HepG2 (cell line): Measurements from ENCODE around the gene IL21R. TPM values are rescaled to one million over a fixed set of nuclear protein-coding genes. Genes with fewer than 3 reads are reported as not detected.

ENCODE experiments used
- ARID2 ChIP-seq: sonication (generic); formaldehyde crosslinking; IDR thresholded peaks from 2 replicates; pipeline ENCODE4 v1.8.1; 2022; ENCODE audit warnings: mild to moderate bottlenecking, missing genetic modification reagents, borderline replicate concordance
- CREB1 ChIP-seq, 2 experiments: fragments of 450-650 bp in 1 of 2; IDR thresholded peaks; 2 replicates each; pipeline ENCODE4 v1.6.1; 2016 to 2017; ENCODE audit warnings: control low read depth in 1 of 2, mild to moderate bottlenecking in 1 of 2, missing compliant biosample characterization in 1 of 2, missing genetic modification characterization in 1 of 2
- DNMT3B ChIP-seq: conservative IDR thresholded peaks from 2 replicates; pipeline ENCODE4 v1.6.1; 2016; ENCODE audit warnings: missing biosample characterization, control low read depth
- FOSL1 ChIP-seq: sonication (generic); formaldehyde crosslinking; IDR thresholded peaks from 2 replicates; pipeline ENCODE4 v1.9.0; 2021; ENCODE audit warnings: missing genetic modification reagents, borderline replicate concordance
- FOSL2 ChIP-seq: sonication (generic); formaldehyde crosslinking; IDR thresholded peaks from 2 replicates; pipeline ENCODE4 v1.4.0; 2020; ENCODE audit warnings: missing genetic modification reagents
- HOXA3 ChIP-seq: sonication (generic); formaldehyde crosslinking; IDR thresholded peaks from 2 replicates; pipeline ENCODE4 v1.5.0; 2020; ENCODE audit warnings: missing genetic modification reagents
- MBD4 ChIP-seq: IDR thresholded peaks from 2 replicates; pipeline ENCODE4 v1.6.1; 2012; ENCODE audit warnings: low read length, inconsistent platforms, borderline replicate concordance
- NCOR1 ChIP-seq: fragments of 200-600 bp; sonication (generic); IDR thresholded peaks from 2 replicates; pipeline ENCODE4 v1.7.0; 2017; ENCODE audit warnings: antibody characterized with exemption, low read length, borderline replicate concordance
- PAWR ChIP-seq: sonication (generic); formaldehyde crosslinking; IDR thresholded peaks from 2 replicates; pipeline ENCODE4 v1.4.0; 2020; ENCODE audit warnings: missing genetic modification reagents, mild to moderate bottlenecking, borderline replicate concordance
- POLR2A ChIP-seq, 2 experiments: IDR thresholded peaks; 2 replicates each; pipeline ENCODE4 v1.6.1; 2011; ENCODE audit warnings: low read depth in 2 of 2, low read length in 2 of 2, mild to moderate bottlenecking in 1 of 2, moderate library complexity in 1 of 2; ENCODE audit not compliant: insufficient read depth in 1 of 2
- POLR2G ChIP-seq: fragments of 200-400 bp; formaldehyde crosslinking; IDR thresholded peaks from 2 replicates; pipeline ENCODE4 v1.6.1; 2018; ENCODE audit warnings: mild to moderate bottlenecking, low read depth, low read length, moderate library complexity
- RARA ChIP-seq: IDR thresholded peaks from 2 replicates; pipeline ENCODE4 v1.6.1; 2016; ENCODE audit warnings: missing genetic modification reagents, missing compliant biosample characterization
- RFX1 ChIP-seq: fragments of 450-650 bp; IDR thresholded peaks from 2 replicates; pipeline ENCODE4 v1.6.1; 2017
- SRF ChIP-seq: IDR thresholded peaks from 2 replicates; pipeline ENCODE4 v1.6.1; 2011; ENCODE audit warnings: mild to moderate bottlenecking, low read depth, low read length, moderate library complexity
- SRSF9 ChIP-seq: fragments of 200-400 bp; formaldehyde crosslinking; IDR thresholded peaks from 2 replicates; pipeline ENCODE4 v1.6.1; 2018; ENCODE audit warnings: borderline replicate concordance, mild to moderate bottlenecking, low read depth, low read length; ENCODE audit not compliant: insufficient read depth, poor library complexity, severe bottlenecking
- YY1 ChIP-seq: IDR thresholded peaks from 2 replicates; pipeline ENCODE4 v1.6.1; 2011; ENCODE audit warnings: low read length, low read depth, moderate library complexity, mild to moderate bottlenecking; ENCODE audit not compliant: insufficient read depth, insufficient replicate concordance
- ZFP82 ChIP-seq: sonication (generic); formaldehyde crosslinking; IDR thresholded peaks from 2 replicates; pipeline ENCODE4 v1.5.1; 2020; ENCODE audit warnings: mild to moderate bottlenecking, missing genetic modification reagents, borderline replicate concordance
- ZFP90 ChIP-seq: sonication (generic); formaldehyde crosslinking; IDR thresholded peaks from 2 replicates; pipeline ENCODE4 v1.8.0; 2022; ENCODE audit warnings: missing genetic modification reagents, mild to moderate bottlenecking, inconsistent platforms, borderline replicate concordance
- ZNF644 ChIP-seq: IDR thresholded peaks from 2 replicates; pipeline ENCODE4 v1.6.1; 2016; ENCODE audit warnings: low read depth
- polyA plus RNA-seq, 8 experiments: library from polyadenylated mRNA; depleted of rRNA in 3 of 8; stranded (reverse) in 7 of 8; unstranded in 1 of 8; fragments of >200 nt; fragmentation: Illumina TruSeq in 4 of 8; extraction: Trizol in 4 of 8; gene quantifications; 2 replicates each; pipeline versions ENCODE4 v1.2.1 to v1.2.3, GENCODE V29; 2011 to 2016; ENCODE audit warnings: low read depth in 4 of 8, missing spikeins in 1 of 8, mixed read lengths in 1 of 8; ENCODE audit not compliant: insufficient read depth in 1 of 8
- total RNA-seq, 5 experiments: library from RNA; depleted of rRNA; stranded (reverse); fragments of >200 nt; fragmentation: Illumina TruSeq; extraction: Trizol; gene quantifications; 2 replicates each; pipeline ENCODE4 v1.2.3, GENCODE V29; 2016; ENCODE audit warnings: low read depth in 1 of 5
- TF ChIP-seq, protein P1 (sequence below): IDR thresholded peaks from 2 replicates; pipeline ENCODE4 v1.6.1; 2016; ENCODE audit warnings: low read depth, borderline replicate concordance
- TF ChIP-seq, protein P2 (sequence below): sonication (generic); formaldehyde crosslinking; IDR thresholded peaks from 2 replicates; pipeline ENCODE4 v1.5.0; 2020; ENCODE audit warnings: missing genetic modification reagents
- TF ChIP-seq, protein P3 (sequence below): sonication (generic); formaldehyde crosslinking; IDR thresholded peaks from 2 replicates; pipeline ENCODE4 v1.4.0; 2020; ENCODE audit warnings: missing genetic modification reagents, mild to moderate bottlenecking, borderline replicate concordance
- TF ChIP-seq, protein P4 (sequence below): conservative IDR thresholded peaks from 2 replicates; pipeline ENCODE4 v1.6.1; 2018; ENCODE audit warnings: missing genetic modification reagents

The IL21R gene
- total and polyA plus RNA-seq, 2 of the 13 experiments (the other 11 are each of a cell fraction or from before 2014, with no cell fraction given) = 0.49 to 0.64 TPM

DNA sequence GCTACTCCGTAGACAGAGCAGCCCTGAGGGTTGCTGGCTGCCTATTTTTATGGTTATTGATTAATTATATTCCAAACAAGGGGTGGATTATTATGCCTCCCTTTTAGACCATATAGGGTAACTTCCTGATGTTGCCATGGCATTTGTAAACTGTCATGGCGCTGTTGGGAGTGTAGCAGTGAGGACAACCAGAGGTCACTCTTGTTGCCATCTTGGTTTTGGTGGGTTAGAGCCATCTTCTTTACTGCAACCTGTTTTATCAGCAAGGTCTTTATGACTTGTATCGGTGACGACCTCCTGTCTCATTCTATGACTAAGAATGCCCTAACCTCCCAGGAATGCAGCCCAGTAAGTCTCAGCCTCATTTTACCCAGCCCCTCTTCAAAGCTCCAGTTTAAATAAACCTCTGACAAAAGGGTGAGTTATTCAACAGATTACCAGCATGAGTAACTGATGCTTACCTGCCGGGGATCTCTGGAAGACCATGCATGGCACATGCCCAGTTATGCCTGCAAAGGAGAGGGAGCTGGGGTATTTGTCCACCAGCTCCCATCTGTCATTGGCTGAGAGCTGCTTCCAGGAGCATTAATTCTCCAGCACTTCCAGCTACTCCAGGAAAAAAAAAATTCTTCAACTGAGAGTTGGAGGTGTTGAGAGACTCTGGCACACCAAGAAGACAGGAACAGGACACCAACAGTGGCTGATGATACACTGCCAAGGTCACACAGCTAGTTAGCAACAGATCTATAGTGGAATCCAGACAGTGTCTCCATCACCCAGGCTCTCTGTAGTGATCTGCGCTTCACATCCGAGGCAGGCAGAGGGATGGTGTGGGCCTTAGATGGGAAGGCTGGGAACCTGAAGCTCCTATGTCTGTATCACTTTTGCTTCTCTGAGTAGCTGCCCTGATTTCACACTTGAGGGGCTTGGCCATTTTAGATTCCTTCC is 36.6 kb upstream of the IL21R start (continued):
- TF ChIP-seq SRSF9 (no peak), FOSL2 (CRISPR knock-in tag) (peak; percentile 58; the same call in 1 of the 2 replicates), ZFP90 (CRISPR knock-in tag) (no peak), RARA (CRISPR knock-in tag) (peak; percentile 41; the same call in 1 of the 2 replicates), PAWR (CRISPR knock-in tag) (no peak), ARID2 (no peak), POLR2A (IDR thresholded peaks at IDR 0.05; ENCODE audit: insufficient read depth in 1 of 2, low read depth in 2 of 2, low read length in 2 of 2) (peak in 1 of 2 experiments; percentile 26; a peak in 1 of 4 replicates), RFX1 (peak; percentile 65), ZNF644 (CRISPR knock-in tag) (peak; percentile 87), ZFP82 (CRISPR knock-in tag) (no peak), FOSL1 (CRISPR knock-in tag) (0 out of 2 replicates have a peak, but pooled peaks have one; percentile 12), YY1 (peak; percentile 47), MBD4 (0 out of 2 replicates have a peak, but pooled peaks have one; percentile 40), SRF (peak; percentile 79), CREB1 (IDR thresholded peaks at IDR 0.05) (0 out of 2 replicates have a peak, but pooled peaks have one; percentile 7), CREB1 (CRISPR knock-in tag; IDR thresholded peaks at IDR 0.05) (no peak), HOXA3 (CRISPR knock-in tag) (0 out of 2 replicates have a peak, but pooled peaks have one; percentile 15), POLR2G (peak; percentile 29; the same call in 1 of the 2 replicates), DNMT3B (CRISPR knock-in tag) (no peak), NCOR1 (no peak)
- TF ChIP-seq, protein P1, sequence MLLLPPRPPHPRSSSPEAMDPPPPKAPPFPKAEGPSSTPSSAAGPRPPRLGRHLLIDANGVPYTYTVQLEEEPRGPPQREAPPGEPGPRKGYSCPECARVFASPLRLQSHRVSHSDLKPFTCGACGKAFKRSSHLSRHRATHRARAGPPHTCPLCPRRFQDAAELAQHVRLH = 0 out of 2 replicates have a peak, but pooled peaks have one; percentile 18
- TF ChIP-seq, protein P2, sequence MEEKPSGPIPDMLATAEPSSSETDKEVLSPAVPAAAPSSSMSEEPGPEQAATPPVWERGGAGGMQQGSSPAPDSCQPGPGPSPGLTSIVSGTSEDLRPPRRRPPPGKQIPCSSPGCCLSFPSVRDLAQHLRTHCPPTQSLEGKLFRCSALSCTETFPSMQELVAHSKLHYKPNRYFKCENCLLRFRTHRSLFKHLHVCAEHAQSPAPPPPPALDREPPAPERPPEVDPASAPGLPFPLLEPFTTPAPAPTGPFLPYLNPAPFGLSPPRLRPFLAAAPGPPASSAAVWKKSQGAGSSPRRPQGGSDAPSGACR (CRISPR knock-in tag) = no peak
- TF ChIP-seq, protein P3, sequence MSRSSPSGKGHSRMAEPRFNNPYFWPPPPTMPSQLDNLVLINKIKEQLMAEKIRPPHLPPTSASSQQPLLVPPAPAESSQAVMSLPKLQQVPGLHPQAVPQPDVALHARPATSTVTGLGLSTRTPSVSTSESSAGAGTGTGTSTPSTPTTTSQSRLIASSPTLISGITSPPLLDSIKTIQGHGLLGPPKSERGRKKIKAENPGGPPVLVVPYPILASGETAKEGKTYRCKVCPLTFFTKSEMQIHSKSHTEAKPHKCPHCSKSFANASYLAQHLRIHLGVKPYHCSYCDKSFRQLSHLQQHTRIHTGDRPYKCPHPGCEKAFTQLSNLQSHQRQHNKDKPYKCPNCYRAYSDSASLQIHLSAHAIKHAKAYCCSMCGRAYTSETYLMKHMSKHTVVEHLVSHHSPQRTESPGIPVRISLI (CRISPR knock-in tag) = no peak
- TF ChIP-seq, protein P4, sequence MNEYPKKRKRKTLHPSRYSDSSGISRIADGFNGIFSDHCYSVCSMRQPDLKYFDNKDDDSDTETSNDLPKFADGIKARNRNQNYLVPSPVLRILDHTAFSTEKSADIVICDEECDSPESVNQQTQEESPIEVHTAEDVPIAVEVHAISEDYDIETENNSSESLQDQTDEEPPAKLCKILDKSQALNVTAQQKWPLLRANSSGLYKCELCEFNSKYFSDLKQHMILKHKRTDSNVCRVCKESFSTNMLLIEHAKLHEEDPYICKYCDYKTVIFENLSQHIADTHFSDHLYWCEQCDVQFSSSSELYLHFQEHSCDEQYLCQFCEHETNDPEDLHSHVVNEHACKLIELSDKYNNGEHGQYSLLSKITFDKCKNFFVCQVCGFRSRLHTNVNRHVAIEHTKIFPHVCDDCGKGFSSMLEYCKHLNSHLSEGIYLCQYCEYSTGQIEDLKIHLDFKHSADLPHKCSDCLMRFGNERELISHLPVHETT (CRISPR knock-in tag) = no peak
